Fibroblast of the aortic adventitia (primary cell): ENCODE data around the gene BUB3. TPM values are rescaled to one million over a fixed set of nuclear protein-coding genes. Genes with fewer than 3 reads are reported as not detected.

ENCODE experiments used
- DNase-seq: peaks from one replicate; pipeline ENCODE4 v3.0.0-alpha.2; 2010; ENCODE audit warnings: low read depth
- H3K4me3 ChIP-seq: 2 replicates; pipeline ENCODE4 v1.5.1; 2011; ENCODE audit warnings: low read depth, mild to moderate bottlenecking, control low read depth, low read length, moderate library complexity
- CTCF ChIP-seq: IDR thresholded peaks from 2 replicates; pipeline ENCODE4 v1.5.1; 2011; ENCODE audit warnings: mild to moderate bottlenecking, low read length, control low read depth, inconsistent platforms; ENCODE audit not compliant: insufficient read depth
- total RNA-seq: library from RNA; depleted of rRNA; stranded (reverse); fragments of >200 nt; gene quantifications from 2 replicates; pipeline ENCODE4 v1.2.3, GENCODE V29; 2012; ENCODE audit warnings: low replicate concordance

Gene BUB3
- total RNA-seq, 1 donor: 182 TPM

GRCh38 chr10:123157210-123157609 is 3.0 kb downstream of the BUB3 start:
- DNase-seq: peak; percentile 47
- TF ChIP-seq CTCF: no peak
- H3K4me3 ChIP-seq: no peak overlapping the region

GRCh38 chr10:123158682-123159081 is 4.5 kb downstream of the BUB3 start:
- no peak for TF ChIP-seq CTCF
- no peak for DNase-seq
- H3K4me3 ChIP-seq: no peak overlapping the region

- no peak for DNase-seq
- H3K4me3 ChIP-seq: no peak overlapping the region
- no peak for TF ChIP-seq CTCF
Measured at GRCh38 chr10:123160311-123160980, 6.2 kb downstream of the BUB3 start.

GRCh38 chr10:123164319-123164718 is 10.1 kb downstream of the BUB3 start:
- no peak for TF ChIP-seq CTCF
- DNase-seq: no peak
- H3K4me3 ChIP-seq: no peak overlapping the region

- no peak for DNase-seq
- TF ChIP-seq CTCF: no peak
- H3K4me3 ChIP-seq: no peak overlapping the region
Measured at GRCh38 chr10:123165445-123166072, 11.4 kb downstream of the BUB3 start.

- TF ChIP-seq CTCF: no peak
- no peak overlapping the region for H3K4me3 ChIP-seq
- no peak for DNase-seq
Measured at GRCh38 chr10:123166618-123167017, 12.4 kb downstream of the BUB3 start.
